Fibroblast of lung (primary cell): ENCODE data around the gene FAM174A. TPM values are rescaled to one million over a fixed set of nuclear protein-coding genes. Genes with fewer than 3 reads are reported as not detected.

Source experiments
- DNase-seq, 2 donors: peaks; one replicate each; pipeline versions ENCODE4 v3.0.0 to v3.0.0-alpha.2; 2010; ENCODE audit warnings: low read depth in 2 of 2
- H2AFZ ChIP-seq: 2 replicates; pipeline ENCODE4 v1.5.1; 2012; ENCODE audit warnings: low read length, control low read depth, inconsistent platforms
- H3K27ac ChIP-seq: 2 replicates; pipeline ENCODE4 v1.5.1; 2011; ENCODE audit warnings: low read length, control low read depth; ENCODE audit not compliant: insufficient read depth
- H3K27me3 ChIP-seq: 2 replicates; pipeline ENCODE4 v1.5.1; 2011; ENCODE audit warnings: mild to moderate bottlenecking, low read length; ENCODE audit not compliant: control insufficient read depth, insufficient read depth
- H3K36me3 ChIP-seq: 2 replicates; pipeline ENCODE4 v1.5.1; 2011; ENCODE audit warnings: low read length; ENCODE audit not compliant: control insufficient read depth, insufficient read depth
- H3K4me1 ChIP-seq: 2 replicates; pipeline ENCODE4 v1.5.1; 2011; ENCODE audit warnings: low read length; ENCODE audit not compliant: control insufficient read depth, insufficient read depth; ENCODE audit errors: extremely low read depth
- H3K4me2 ChIP-seq: 2 replicates; pipeline ENCODE4 v1.5.1; 2011; ENCODE audit warnings: low read length, control low read depth; ENCODE audit not compliant: insufficient read depth; ENCODE audit errors: extremely low read depth
- H3K4me3 ChIP-seq, 4 experiments: fragments of 200-600 bp in 1 of 4; sonication (generic) in 1 of 4; replicated peaks in 1 of 4; 2 replicates each; pipeline ENCODE4 v1.5.1; 2011 to 2016; ENCODE audit warnings: low read length in 4 of 4, low read depth in 3 of 4, mild to moderate bottlenecking in 3 of 4, control low read depth in 2 of 4, inconsistent platforms in 1 of 4, mixed read lengths in 1 of 4; ENCODE audit not compliant: insufficient read depth in 1 of 4; ENCODE audit errors: control extremely low read depth in 1 of 4
- H3K79me2 ChIP-seq: 2 replicates; pipeline ENCODE4 v1.5.1; 2012; ENCODE audit warnings: mild to moderate bottlenecking, low read length, inconsistent platforms; ENCODE audit not compliant: control insufficient read depth, insufficient read depth
- H3K9ac ChIP-seq: 2 replicates; pipeline ENCODE4 v1.5.1; 2011; ENCODE audit warnings: mild to moderate bottlenecking, low read length, control low read depth; ENCODE audit not compliant: insufficient read depth
- H3K9me3 ChIP-seq: 2 replicates; pipeline ENCODE4 v1.5.1; 2012; ENCODE audit warnings: low read depth, low read length; ENCODE audit not compliant: control insufficient read depth, insufficient read depth
- H4K20me1 ChIP-seq: 2 replicates; pipeline ENCODE4 v1.5.1; 2011; ENCODE audit warnings: low read length; ENCODE audit not compliant: control insufficient read depth, insufficient read depth; ENCODE audit errors: extremely low read depth
- EZH2 ChIP-seq: IDR thresholded peaks from 2 replicates; pipeline ENCODE4 v1.5.1; 2012; ENCODE audit warnings: low read length, control low read depth, mild to moderate bottlenecking; ENCODE audit errors: missing control alignments
- polyA plus RNA-seq, 2 donors: library from polyadenylated mRNA; depleted of rRNA in 1 of 2; stranded (reverse) in 1 of 2; unstranded in 1 of 2; fragments of >200 nt; gene quantifications; 2 replicates each; pipeline ENCODE4 v1.2.1, GENCODE V29; 2011 to 2012; ENCODE audit warnings: missing spikeins in 1 of 2
- total RNA-seq: library from RNA; depleted of rRNA; stranded (reverse); fragments of >200 nt; gene quantifications from 2 replicates; pipeline ENCODE4 v1.2.1, GENCODE V29; 2014
- TF ChIP-seq, protein P1 (sequence below), 2 donors: IDR thresholded peaks in 1 of 2; conservative IDR thresholded peaks in 1 of 2; 1 replicate in 1 of 2; 2 replicates in 1 of 2; pipeline ENCODE4 v1.5.1; 2011 to 2012; ENCODE audit warnings: low read length in 2 of 2, control low read depth in 1 of 2, inconsistent platforms in 1 of 2, low read depth in 1 of 2, mild to moderate bottlenecking in 1 of 2

FAM174A gene
- total and polyA plus RNA-seq, 2 donors (not counting 1 experiment from before 2014, with no cell fraction given), result 9.6 to 20.0 TPM

DNA sequence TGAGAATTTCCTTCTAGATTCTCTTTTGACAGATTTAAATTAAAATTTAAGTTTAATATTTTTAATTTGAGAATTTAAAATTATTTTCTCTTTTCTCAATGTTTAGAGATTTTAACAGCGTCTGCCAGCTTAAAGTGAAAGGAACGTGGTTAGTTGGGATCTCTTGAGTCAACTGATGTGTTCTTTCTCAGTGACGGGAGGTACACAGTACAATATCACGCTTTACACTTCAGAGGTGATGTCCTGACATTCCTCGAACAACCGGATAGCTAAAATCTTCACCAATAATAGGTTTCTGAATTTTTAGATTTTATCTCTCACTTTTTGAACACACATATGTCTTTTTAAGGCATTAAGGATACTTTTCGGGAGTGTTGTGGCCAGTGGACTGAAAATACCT, 81.1 kb downstream of the FAM174A start:
- no peak for DNase-seq
- H3K4me2 ChIP-seq, result no peak overlapping the region
- H3K4me1 ChIP-seq, result no peaks in the 10 kb centered on the region
- no peak overlapping the region for H3K9ac ChIP-seq
- no peak overlapping the region for H3K27ac ChIP-seq
- H3K4me3 ChIP-seq, result no peak overlapping the region
- TF ChIP-seq EZH2, result no peak
- TF ChIP-seq, protein P1, sequence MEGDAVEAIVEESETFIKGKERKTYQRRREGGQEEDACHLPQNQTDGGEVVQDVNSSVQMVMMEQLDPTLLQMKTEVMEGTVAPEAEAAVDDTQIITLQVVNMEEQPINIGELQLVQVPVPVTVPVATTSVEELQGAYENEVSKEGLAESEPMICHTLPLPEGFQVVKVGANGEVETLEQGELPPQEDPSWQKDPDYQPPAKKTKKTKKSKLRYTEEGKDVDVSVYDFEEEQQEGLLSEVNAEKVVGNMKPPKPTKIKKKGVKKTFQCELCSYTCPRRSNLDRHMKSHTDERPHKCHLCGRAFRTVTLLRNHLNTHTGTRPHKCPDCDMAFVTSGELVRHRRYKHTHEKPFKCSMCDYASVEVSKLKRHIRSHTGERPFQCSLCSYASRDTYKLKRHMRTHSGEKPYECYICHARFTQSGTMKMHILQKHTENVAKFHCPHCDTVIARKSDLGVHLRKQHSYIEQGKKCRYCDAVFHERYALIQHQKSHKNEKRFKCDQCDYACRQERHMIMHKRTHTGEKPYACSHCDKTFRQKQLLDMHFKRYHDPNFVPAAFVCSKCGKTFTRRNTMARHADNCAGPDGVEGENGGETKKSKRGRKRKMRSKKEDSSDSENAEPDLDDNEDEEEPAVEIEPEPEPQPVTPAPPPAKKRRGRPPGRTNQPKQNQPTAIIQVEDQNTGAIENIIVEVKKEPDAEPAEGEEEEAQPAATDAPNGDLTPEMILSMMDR (conservative IDR thresholded peaks at IDR 0.05 in 1 of 2, IDR thresholded peaks at IDR 0.05 in 1 of 2; ENCODE audit: low read depth in 1 of 2, low read length in 2 of 2), result no peak
- no peak overlapping the region for H2AFZ ChIP-seq
- no peaks in the 10 kb centered on the region for H3K79me2 ChIP-seq
- H4K20me1 ChIP-seq, result no peaks in the 10 kb centered on the region
- H3K36me3 ChIP-seq, result no peaks in the 10 kb centered on the region
- no peaks in the 10 kb centered on the region for H3K27me3 ChIP-seq
- H3K9me3 ChIP-seq, result no peaks in the 10 kb centered on the region

DNA sequence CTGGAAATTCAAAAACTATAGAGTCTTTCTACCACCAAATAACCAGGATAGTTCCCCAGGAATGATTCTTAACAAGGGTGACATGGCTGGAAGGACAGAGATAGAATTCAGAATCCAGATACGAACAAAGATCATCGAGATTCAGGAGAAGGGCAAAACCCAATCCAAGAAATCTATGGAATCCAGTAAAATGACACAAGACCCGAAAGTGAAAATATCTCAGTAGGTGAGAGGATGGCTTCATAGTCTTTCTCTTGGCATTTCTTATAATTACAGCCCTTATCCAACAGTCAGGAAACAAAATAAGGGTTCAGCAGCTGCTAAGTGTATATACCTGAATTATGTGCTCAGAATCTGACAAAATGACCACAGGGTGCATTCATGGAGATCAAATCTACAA, 81.8 kb downstream of the FAM174A start:
- Histone ChIP-seq H3K4me2 (no peak overlapping the region), H3K27ac (no peak overlapping the region), H2AFZ (no peak overlapping the region), H3K9ac (no peak overlapping the region), H3K79me2 (no peaks in the 10 kb centered on the region), H3K36me3 (no peaks in the 10 kb centered on the region), H3K27me3 (no peaks in the 10 kb centered on the region), H3K4me1 (no peaks in the 10 kb centered on the region), H3K4me3 (no peak overlapping the region), H3K9me3 (no peaks in the 10 kb centered on the region), H4K20me1 (no peaks in the 10 kb centered on the region)
- no peak for DNase-seq
- no peak for TF ChIP-seq EZH2
- TF ChIP-seq, protein P1 (conservative IDR thresholded peaks at IDR 0.05 in 1 of 2, IDR thresholded peaks at IDR 0.05 in 1 of 2; ENCODE audit: low read depth in 1 of 2, low read length in 2 of 2), result no peak

DNA sequence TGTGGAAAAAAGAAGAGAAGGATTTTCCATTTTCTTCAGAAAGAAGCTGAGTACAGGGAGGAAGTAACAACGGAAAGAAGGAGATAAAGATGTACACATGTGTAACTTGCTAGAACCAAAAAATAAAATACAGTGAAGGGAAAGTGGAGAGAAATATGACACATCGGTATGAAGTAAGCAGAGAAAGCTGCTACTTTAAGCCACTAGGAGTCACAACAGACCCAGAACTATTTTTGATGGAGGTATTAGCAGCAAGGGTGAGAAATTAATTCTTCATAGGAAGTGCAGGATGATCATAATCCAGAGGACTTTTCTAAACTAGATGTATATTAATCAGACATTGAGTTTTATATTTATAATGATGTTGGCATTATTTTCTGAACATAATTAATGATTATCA, 88.5 kb downstream of the FAM174A start:
- no peaks in the 10 kb centered on the region for H3K36me3 ChIP-seq
- no peaks in the 10 kb centered on the region for H3K79me2 ChIP-seq
- no peak overlapping the region for H3K4me3 ChIP-seq
- H3K9me3 ChIP-seq, result no peaks in the 10 kb centered on the region
- TF ChIP-seq, protein P1 (conservative IDR thresholded peaks at IDR 0.05 in 1 of 2, IDR thresholded peaks at IDR 0.05 in 1 of 2; ENCODE audit: low read depth in 1 of 2, low read length in 2 of 2), result peak; percentile 30 to 70
- no peak for TF ChIP-seq EZH2
- H2AFZ ChIP-seq, result no peak overlapping the region
- H3K9ac ChIP-seq, result no peak overlapping the region
- H3K4me2 ChIP-seq, result no peak overlapping the region
- no peaks in the 10 kb centered on the region for H3K4me1 ChIP-seq
- no peaks in the 10 kb centered on the region for H3K27me3 ChIP-seq
- peak; percentile 39 to 66 for DNase-seq
- H3K27ac ChIP-seq, result no peak overlapping the region
- no peaks in the 10 kb centered on the region for H4K20me1 ChIP-seq
